Measurements from ENCODE around the gene SCYGR1. TPM values are rescaled to one million over a fixed set of nuclear protein-coding genes. Genes with fewer than 3 reads are reported as not detected.

The SCYGR1 gene
- total RNA-seq, 1 experiment from 2014 or later: not detected

DNA sequence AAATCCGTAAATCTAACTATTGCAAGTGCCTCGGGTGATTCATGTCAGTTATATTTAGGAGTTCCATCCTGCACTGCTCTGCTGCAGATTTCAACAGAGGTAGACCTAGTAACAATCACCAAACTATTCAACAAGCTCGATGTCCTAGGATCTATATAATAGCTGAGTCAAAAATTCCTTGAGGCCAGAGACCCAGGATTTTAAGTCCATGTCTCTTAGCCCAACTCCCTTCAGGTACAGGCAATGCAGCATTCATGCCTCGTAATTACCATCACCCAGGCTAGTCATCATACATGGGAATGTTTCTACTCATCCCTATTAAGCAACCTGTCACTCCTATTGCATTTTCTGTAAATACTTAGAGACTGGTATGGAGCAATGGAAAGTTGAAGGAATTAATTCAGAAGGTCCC, 9.4 kb downstream of the SCYGR1 start:
- intact Hi-C loops (cut with micrococcal nuclease; ENCODE audit: unreplicated experiment): no loop called here
- no peak for TF ChIP-seq CTCF (IDR thresholded peaks at IDR 0.05; ENCODE audit: unreplicated experiment)
- CTCF ChIA-PET: interaction anchor here (0.6 kb wide), 1 partner anchor 22 kb away, joined by 7 read pairs; no protein-coding TSS in a partner anchor
- BruUV-seq (replicated peaks): no TSS peak
- DNase-seq: no peak
- Mint-ChIP-seq H3K4me1 (ENCODE audit: low read depth, unreplicated experiment) (peaks cover 33% of the 10 kb centered on the region), H3K27me3 (ENCODE audit: unreplicated experiment) (no peaks in the 10 kb centered on the region), H3K9me3 (ENCODE audit: low read depth, unreplicated experiment) (no peaks in the 10 kb centered on the region), H3K36me3 (ENCODE audit: insufficient read depth, unreplicated experiment) (no peaks in the 10 kb centered on the region), H3K27ac (ENCODE audit: unreplicated experiment) (no peak overlapping the region), H3K4me3 (ENCODE audit: low read depth, unreplicated experiment) (no peak overlapping the region)

DNA sequence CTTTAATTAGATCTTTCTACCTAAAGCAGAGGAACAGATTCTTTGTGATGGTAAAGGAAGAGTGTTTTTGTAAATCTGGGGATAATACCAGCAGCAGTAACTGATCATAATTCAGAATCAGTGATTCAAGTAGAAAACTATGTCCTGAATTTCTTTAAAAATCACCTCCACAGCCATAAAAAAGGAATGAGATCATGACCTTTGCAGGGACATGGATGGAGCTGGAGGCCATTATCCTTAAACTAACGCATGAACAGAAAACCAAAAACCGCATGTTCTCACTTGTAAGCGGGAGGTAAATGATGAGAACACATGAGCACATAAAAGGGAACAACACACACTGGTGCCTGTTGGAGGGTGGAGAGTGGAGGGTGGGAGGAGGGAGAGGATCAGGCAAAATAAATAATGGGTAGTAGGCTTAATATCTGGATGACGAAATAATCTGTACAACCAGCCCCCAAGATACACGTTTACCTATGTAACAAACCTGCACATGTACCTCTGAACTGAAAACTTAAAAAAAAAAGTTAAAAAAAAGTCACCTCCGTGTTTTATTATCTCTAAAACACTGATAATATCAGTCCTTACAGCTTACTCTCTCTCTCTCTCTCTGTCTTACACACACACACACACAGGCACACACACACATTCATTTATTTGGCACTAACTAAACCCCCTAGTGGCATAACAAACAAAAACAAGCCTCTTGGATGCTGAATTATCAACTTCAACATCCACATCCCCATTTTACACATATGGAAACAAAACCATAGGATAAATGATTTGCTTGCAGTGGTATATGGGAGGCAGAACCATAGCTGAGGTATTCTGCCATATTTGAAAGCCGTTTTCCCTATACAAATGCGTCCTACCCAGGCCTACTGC, 10.0 kb downstream of the SCYGR1 start:
- Mint-ChIP-seq H3K27me3 (ENCODE audit: unreplicated experiment) (no peaks in the 10 kb centered on the region), H3K36me3 (ENCODE audit: insufficient read depth, unreplicated experiment) (no peaks in the 10 kb centered on the region), H3K4me3 (ENCODE audit: low read depth, unreplicated experiment) (no peak overlapping the region), H3K4me1 (ENCODE audit: low read depth, unreplicated experiment) (peaks cover 33% of the 10 kb centered on the region), H3K27ac (ENCODE audit: unreplicated experiment) (no peak overlapping the region), H3K9me3 (ENCODE audit: low read depth, unreplicated experiment) (no peaks in the 10 kb centered on the region)
- DNase-seq: no peak
- intact Hi-C loops (cut with micrococcal nuclease; ENCODE audit: unreplicated experiment): no loop called here
- no TSS peak for BruUV-seq (replicated peaks)
- no peak for TF ChIP-seq CTCF (IDR thresholded peaks at IDR 0.05; ENCODE audit: unreplicated experiment)
- CTCF ChIA-PET: no interaction called here

DNA sequence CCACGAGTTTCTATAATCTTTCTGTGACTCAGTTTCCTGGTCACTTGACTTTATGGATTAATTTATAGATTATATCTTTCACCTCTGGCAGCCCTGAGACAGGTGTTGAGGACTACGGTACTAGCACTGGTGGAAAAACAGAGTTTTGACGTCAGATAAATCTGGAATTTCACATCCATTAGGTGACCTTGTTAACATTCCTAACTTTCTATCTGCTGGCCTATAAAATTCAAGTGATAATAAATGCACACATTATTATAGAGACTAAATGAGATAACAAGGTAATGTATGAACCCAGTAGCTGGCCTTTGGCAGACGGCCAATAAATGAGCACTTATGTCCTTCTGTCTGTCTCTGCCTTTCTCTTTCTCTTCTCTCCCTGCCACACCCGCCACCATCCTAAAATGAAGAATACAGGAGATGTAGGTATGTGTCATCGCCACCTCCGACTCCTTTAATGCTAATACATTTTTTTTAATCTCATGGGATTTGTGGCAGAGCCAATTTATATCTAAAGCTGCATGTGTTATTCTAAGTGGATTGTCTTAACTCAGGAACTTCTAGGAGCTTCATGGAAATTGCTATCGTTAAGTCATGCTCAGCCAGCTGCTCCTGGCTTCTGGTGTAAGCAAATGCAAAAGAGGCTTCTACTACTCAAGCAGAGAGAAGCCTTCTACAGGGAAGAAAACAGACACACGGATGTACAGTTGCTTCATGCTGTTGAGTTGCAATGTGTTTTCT, 10.9 kb downstream of the SCYGR1 start:
- Mint-ChIP-seq H3K27me3 (ENCODE audit: unreplicated experiment) (no peaks in the 10 kb centered on the region), H3K4me1 (ENCODE audit: low read depth, unreplicated experiment) (peaks cover 33% of the 10 kb centered on the region), H3K9me3 (ENCODE audit: low read depth, unreplicated experiment) (no peaks in the 10 kb centered on the region), H3K27ac (ENCODE audit: unreplicated experiment) (no peak overlapping the region), H3K4me3 (ENCODE audit: low read depth, unreplicated experiment) (no peak overlapping the region), H3K36me3 (ENCODE audit: insufficient read depth, unreplicated experiment) (no peaks in the 10 kb centered on the region)
- no peak for TF ChIP-seq CTCF (IDR thresholded peaks at IDR 0.05; ENCODE audit: unreplicated experiment)
- CTCF ChIA-PET: no interaction called here
- intact Hi-C loops (cut with micrococcal nuclease; ENCODE audit: unreplicated experiment): no loop called here
- BruUV-seq (replicated peaks): no TSS peak
- DNase-seq: no peak

DNA sequence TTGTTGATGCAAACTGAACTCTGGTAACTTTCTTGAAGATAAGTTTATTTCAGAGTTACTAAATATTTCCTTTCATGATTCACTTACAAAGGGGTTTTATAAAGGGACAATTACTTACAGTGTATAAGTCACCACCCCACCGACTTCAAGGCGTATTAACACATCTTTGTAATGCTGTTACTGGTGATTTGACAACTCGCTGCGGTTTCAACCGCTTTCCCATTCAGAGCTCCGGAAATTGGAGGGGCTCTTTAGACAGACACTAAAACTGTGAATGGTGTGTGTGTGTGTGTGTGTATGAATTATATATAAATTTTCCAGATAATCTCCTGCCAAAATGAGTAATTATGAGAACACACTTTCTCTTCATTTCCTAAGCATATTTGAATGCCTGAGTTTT, 13.6 kb downstream of the SCYGR1 start:
- peaks cover 27% of the 10 kb centered on the region for H3K4me1 Mint-ChIP-seq (ENCODE audit: low read depth, unreplicated experiment)
- no peak for TF ChIP-seq CTCF (IDR thresholded peaks at IDR 0.05; ENCODE audit: unreplicated experiment)
- intact Hi-C loops (cut with micrococcal nuclease; ENCODE audit: unreplicated experiment): no loop called here
- no peak for DNase-seq
- H3K27ac Mint-ChIP-seq (ENCODE audit: unreplicated experiment): no peak overlapping the region
- H3K36me3 Mint-ChIP-seq (ENCODE audit: insufficient read depth, unreplicated experiment): no peaks in the 10 kb centered on the region
- CTCF ChIA-PET: no interaction called here
- no peak overlapping the region for H3K4me3 Mint-ChIP-seq (ENCODE audit: low read depth, unreplicated experiment)
- no peaks in the 10 kb centered on the region for H3K9me3 Mint-ChIP-seq (ENCODE audit: low read depth, unreplicated experiment)
- no peaks in the 10 kb centered on the region for H3K27me3 Mint-ChIP-seq (ENCODE audit: unreplicated experiment)
- BruUV-seq (replicated peaks): no TSS peak

Measured in Calu3 (cell line).